GM12873 (cell line): ENCODE data around the gene MBTD1.

Experiments used
- CTCF ChIP-seq: IDR thresholded peaks from 2 replicates; pipeline ENCODE4 v1.5.1; 2012; ENCODE audit warnings: low read depth, mild to moderate bottlenecking, moderate library complexity, low read length, control low read depth; ENCODE audit not compliant: insufficient read depth; ENCODE audit errors: missing control alignments

The MBTD1 gene

GRCh38 chr17:51161541-51161940 lies 98.3 kb downstream of the MBTD1 start:
- no peak for TF ChIP-seq CTCF

GRCh38 chr17:51159604-51160003 lies 100.2 kb downstream of the MBTD1 start:
- TF ChIP-seq CTCF = no peak

GRCh38 chr17:51155416-51155815 lies 104.4 kb downstream of the MBTD1 start:
- no peak for TF ChIP-seq CTCF

GRCh38 chr17:51154176-51154575 lies 105.7 kb downstream of the MBTD1 start:
- TF ChIP-seq CTCF = no peak

GRCh38 chr17:51153210-51154072 lies 106.4 kb downstream of the MBTD1 start, which contains the start of gene NME1:
Gene NME1, plus strand, starts transcription at chr17:51153559. Its CDS starts 2,096 bp downstream, at chr17:51155655.
- peak; percentile 83 for TF ChIP-seq CTCF

GRCh38 chr17:51152766-51153209 lies 107.1 kb downstream of the MBTD1 start:
- no peak for TF ChIP-seq CTCF

GRCh38 chr17:51150932-51151331 lies 108.9 kb downstream of the MBTD1 start:
- TF ChIP-seq CTCF = no peak
